Measurements from ENCODE around the gene MGAT4B.

The MGAT4B gene

GRCh38 chr5:179806250-179807048 is at the start of gene MGAT4B:
Gene MGAT4B, minus strand, starts transcription at chr5:179806866. Its CDS starts 283 bp downstream, at chr5:179806583.
- H3K4me3 ChIP-seq (ENCODE audit: insufficient read depth, low read length, poor library complexity, severe bottlenecking) = peak within 1 kb of the TSS; percentile 94
- H3K27ac ChIP-seq (ENCODE audit: low read depth, low read length) = peak within 1 kb of the TSS; percentile 35; the same call in 1 of the 2 replicates
- H3K4me2 ChIP-seq (ENCODE audit: low read depth, low read length, poor library complexity, severe bottlenecking) = peak within 1 kb of the TSS; percentile 64
- peak within 1 kb of the TSS; percentile 69 for H2AFZ ChIP-seq (ENCODE audit: low read depth, low read length, severe bottlenecking)
- no peaks in the 10 kb centered on the region for H3K27me3 ChIP-seq (ENCODE audit: low read length)
- no peaks in the 10 kb centered on the region for H3K9me3 ChIP-seq (ENCODE audit: insufficient read depth, low read length)
- peak within 1 kb of the TSS; percentile 76 for H3K9ac ChIP-seq (ENCODE audit: low read length)
- no peaks in the 10 kb centered on the region for H3F3A ChIP-seq (ENCODE audit: insufficient read depth)
- no peaks in the 10 kb centered on the region for H3K9me2 ChIP-seq (replicated peaks; ENCODE audit: insufficient read depth, low read length)
- TF ChIP-seq, protein P1, sequence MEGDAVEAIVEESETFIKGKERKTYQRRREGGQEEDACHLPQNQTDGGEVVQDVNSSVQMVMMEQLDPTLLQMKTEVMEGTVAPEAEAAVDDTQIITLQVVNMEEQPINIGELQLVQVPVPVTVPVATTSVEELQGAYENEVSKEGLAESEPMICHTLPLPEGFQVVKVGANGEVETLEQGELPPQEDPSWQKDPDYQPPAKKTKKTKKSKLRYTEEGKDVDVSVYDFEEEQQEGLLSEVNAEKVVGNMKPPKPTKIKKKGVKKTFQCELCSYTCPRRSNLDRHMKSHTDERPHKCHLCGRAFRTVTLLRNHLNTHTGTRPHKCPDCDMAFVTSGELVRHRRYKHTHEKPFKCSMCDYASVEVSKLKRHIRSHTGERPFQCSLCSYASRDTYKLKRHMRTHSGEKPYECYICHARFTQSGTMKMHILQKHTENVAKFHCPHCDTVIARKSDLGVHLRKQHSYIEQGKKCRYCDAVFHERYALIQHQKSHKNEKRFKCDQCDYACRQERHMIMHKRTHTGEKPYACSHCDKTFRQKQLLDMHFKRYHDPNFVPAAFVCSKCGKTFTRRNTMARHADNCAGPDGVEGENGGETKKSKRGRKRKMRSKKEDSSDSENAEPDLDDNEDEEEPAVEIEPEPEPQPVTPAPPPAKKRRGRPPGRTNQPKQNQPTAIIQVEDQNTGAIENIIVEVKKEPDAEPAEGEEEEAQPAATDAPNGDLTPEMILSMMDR (IDR thresholded peaks at IDR 0.05; ENCODE audit: insufficient read depth, low read length, poor library complexity, severe bottlenecking) = no peak
- TF ChIP-seq EZH2phosphoT487 (conservative IDR thresholded peaks at IDR 0.05; ENCODE audit: low read length) = no peak
- no peaks in the 10 kb centered on the region; the same call in 1 of the 2 replicates for H3K79me2 ChIP-seq (ENCODE audit: insufficient read depth, low read length)
- H3K36me3 ChIP-seq (ENCODE audit: low read length) = no peaks in the 10 kb centered on the region
- no peaks in the 10 kb centered on the region for H4K20me1 ChIP-seq (ENCODE audit: low read depth, low read length)

- H3K27ac ChIP-seq (ENCODE audit: low read depth, low read length) = no peak overlapping the region
- peaks cover 11% of the 10 kb centered on the region for H3K79me2 ChIP-seq (ENCODE audit: insufficient read depth, low read length)
- H3K4me3 ChIP-seq (ENCODE audit: insufficient read depth, low read length, poor library complexity, severe bottlenecking) = no peak overlapping the region
These were observed 47.7 kb upstream of the MGAT4B start for GRCh38 chr5:179854356-179854755.

GRCh38 chr5:179852993-179853547 is 46.4 kb upstream of the MGAT4B start:
- H3K4me2 ChIP-seq (ENCODE audit: low read depth, low read length, poor library complexity, severe bottlenecking) = peak overlapping the region; percentile 49
- TF ChIP-seq, protein P1 (IDR thresholded peaks at IDR 0.05; ENCODE audit: insufficient read depth, low read length, poor library complexity, severe bottlenecking) = no peak
- no peak for TF ChIP-seq EZH2phosphoT487 (conservative IDR thresholded peaks at IDR 0.05; ENCODE audit: low read length)
- peaks cover 11% of the 10 kb centered on the region for H3K79me2 ChIP-seq (ENCODE audit: insufficient read depth, low read length)
- H2AFZ ChIP-seq (ENCODE audit: low read depth, low read length, severe bottlenecking) = peak overlapping the region; percentile 71
- H3K36me3 ChIP-seq (ENCODE audit: low read length) = peaks cover 4% of the 10 kb centered on the region; the same call in 1 of the 2 replicates
- H3K27ac ChIP-seq (ENCODE audit: low read depth, low read length) = peak overlapping the region; percentile 73
- H3F3A ChIP-seq (ENCODE audit: insufficient read depth) = peaks cover 4% of the 10 kb centered on the region
- no peaks in the 10 kb centered on the region for H4K20me1 ChIP-seq (ENCODE audit: low read depth, low read length)
- H3K9me2 ChIP-seq (replicated peaks; ENCODE audit: insufficient read depth, low read length) = no peaks in the 10 kb centered on the region
- no peaks in the 10 kb centered on the region for H3K27me3 ChIP-seq (ENCODE audit: low read length)
- H3K4me3 ChIP-seq (ENCODE audit: insufficient read depth, low read length, poor library complexity, severe bottlenecking) = no peak overlapping the region
- H3K9me3 ChIP-seq (ENCODE audit: insufficient read depth, low read length) = no peaks in the 10 kb centered on the region
- peak overlapping the region; percentile 39 for H3K9ac ChIP-seq (ENCODE audit: low read length)

More at GRCh38 chr5:179854356-179854755, 47.7 kb upstream of the MGAT4B start:
- no peaks in the 10 kb centered on the region for H3K27me3 ChIP-seq (ENCODE audit: low read length)
- no peaks in the 10 kb centered on the region for H3K9me3 ChIP-seq (ENCODE audit: insufficient read depth, low read length)
- peaks cover 4% of the 10 kb centered on the region for H3F3A ChIP-seq (ENCODE audit: insufficient read depth)
- H3K9ac ChIP-seq (ENCODE audit: low read length) = no peak overlapping the region
- no peaks in the 10 kb centered on the region for H3K9me2 ChIP-seq (replicated peaks; ENCODE audit: insufficient read depth, low read length)
- no peak overlapping the region for H2AFZ ChIP-seq (ENCODE audit: low read depth, low read length, severe bottlenecking)
- H4K20me1 ChIP-seq (ENCODE audit: low read depth, low read length) = no peaks in the 10 kb centered on the region
- TF ChIP-seq, protein P1 (IDR thresholded peaks at IDR 0.05; ENCODE audit: insufficient read depth, low read length, poor library complexity, severe bottlenecking) = no peak
- no peak for TF ChIP-seq EZH2phosphoT487 (conservative IDR thresholded peaks at IDR 0.05; ENCODE audit: low read length)
- no peaks in the 10 kb centered on the region for H3K36me3 ChIP-seq (ENCODE audit: low read length)
- H3K4me2 ChIP-seq (ENCODE audit: low read depth, low read length, poor library complexity, severe bottlenecking) = no peak overlapping the region
